Measurements from ENCODE around the gene EXOC7.
A peak's percentile ranks its signal among the peaks of the same experiment; 100 is the strongest.

The EXOC7 gene, protein sequence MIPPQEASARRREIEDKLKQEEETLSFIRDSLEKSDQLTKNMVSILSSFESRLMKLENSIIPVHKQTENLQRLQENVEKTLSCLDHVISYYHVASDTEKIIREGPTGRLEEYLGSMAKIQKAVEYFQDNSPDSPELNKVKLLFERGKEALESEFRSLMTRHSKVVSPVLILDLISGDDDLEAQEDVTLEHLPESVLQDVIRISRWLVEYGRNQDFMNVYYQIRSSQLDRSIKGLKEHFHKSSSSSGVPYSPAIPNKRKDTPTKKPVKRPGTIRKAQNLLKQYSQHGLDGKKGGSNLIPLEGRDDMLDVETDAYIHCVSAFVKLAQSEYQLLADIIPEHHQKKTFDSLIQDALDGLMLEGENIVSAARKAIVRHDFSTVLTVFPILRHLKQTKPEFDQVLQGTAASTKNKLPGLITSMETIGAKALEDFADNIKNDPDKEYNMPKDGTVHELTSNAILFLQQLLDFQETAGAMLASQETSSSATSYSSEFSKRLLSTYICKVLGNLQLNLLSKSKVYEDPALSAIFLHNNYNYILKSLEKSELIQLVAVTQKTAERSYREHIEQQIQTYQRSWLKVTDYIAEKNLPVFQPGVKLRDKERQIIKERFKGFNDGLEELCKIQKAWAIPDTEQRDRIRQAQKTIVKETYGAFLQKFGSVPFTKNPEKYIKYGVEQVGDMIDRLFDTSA

DNA sequence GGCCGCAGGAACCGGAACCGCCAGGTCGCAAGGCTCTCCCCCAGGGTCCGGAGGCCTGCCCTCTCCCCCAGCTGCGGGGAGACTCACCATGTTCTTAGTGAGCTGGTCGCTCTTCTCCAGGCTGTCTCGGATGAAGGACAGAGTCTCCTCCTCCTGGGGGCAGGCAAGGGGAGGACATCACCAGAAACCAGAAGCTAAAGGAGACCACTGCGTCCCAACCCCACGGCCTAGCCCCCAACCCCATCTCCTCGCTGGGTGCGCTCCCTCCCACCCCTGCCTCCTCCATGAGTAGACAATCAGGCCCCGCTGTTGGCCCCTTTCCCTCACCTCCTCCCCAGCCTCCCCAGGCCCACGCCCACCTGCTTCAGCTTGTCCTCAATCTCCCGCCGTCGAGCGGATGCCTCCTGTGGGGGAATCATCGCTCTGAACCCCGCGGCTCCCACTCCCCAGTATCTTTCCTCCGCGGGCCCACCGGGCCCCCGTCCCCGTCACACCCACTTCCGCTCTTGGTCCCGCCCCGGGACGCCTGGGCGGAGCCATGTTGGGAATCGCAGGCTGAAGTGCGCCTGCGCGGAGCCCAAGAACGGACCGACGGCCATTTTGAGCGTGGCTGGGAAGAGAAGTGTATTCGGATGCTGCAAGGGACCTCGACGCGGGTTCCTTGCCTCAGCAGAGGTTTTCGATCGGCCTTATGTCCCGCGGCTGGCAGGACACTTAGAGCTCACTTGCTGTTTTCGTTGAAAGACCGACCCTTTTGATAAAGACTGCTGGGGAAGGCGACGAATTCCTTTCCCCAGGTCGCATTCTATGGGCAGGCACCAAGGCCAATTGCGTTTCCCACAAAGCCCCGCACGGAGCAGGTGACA is at the start of gene EXOC7:
Gene EXOC7, minus strand, starts transcription at position 514 of the 866 bp plus-strand sequence. Its CDS starts 95 bp downstream, at position 419.
- H3K27ac ChIP-seq, result peak within 1 kb of the TSS; percentile 50 to 95 (median 87)
- H3K4me3 ChIP-seq, result peak within 1 kb of the TSS; percentile 61 to 87 (median 74)

DNA sequence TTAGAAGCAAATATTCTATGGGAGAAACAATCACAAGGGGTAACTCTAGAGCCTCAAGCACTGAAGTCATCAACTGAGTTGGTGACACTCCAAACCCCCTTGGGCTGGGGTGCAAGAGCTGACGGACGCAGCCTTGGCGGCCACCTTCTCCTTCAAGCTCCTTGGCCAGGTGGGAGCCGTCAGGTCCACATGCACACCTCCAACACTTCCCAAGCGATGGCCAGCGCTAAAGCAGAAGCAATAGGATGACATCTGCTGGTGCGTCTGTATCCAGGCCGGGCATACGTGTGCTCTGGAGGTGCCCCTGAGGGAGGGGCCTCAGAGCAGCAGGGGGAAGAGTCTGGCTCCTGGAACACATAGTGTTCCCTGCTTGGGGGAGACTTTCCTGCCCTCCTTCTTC is 49.6 kb upstream of the EXOC7 start:
- Histone ChIP-seq H3K4me3 (no peak overlapping the region), H3K27ac (no peak overlapping the region)

DNA sequence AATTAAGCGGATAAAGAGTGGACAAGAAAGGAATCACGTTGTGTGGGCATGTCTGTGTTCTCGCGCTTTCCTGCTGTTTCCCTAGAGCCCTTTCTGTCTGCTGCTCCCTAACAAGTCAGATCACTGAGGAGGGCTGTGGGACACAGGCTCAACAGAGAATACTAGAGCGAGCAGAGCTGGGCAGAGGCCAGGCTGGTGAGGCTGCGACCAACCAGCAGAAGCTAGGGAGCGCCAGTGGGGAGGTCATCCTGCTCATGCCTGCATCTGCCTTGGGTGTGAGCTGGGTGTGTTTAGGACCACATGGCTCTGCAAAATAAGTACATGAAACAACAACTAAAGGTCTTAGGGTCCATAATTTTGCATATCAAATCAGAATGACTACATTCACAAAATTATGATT is 49.0 kb upstream of the EXOC7 start:
- H3K27ac ChIP-seq, result no peak overlapping the region
- no peak overlapping the region for H3K4me3 ChIP-seq

DNA sequence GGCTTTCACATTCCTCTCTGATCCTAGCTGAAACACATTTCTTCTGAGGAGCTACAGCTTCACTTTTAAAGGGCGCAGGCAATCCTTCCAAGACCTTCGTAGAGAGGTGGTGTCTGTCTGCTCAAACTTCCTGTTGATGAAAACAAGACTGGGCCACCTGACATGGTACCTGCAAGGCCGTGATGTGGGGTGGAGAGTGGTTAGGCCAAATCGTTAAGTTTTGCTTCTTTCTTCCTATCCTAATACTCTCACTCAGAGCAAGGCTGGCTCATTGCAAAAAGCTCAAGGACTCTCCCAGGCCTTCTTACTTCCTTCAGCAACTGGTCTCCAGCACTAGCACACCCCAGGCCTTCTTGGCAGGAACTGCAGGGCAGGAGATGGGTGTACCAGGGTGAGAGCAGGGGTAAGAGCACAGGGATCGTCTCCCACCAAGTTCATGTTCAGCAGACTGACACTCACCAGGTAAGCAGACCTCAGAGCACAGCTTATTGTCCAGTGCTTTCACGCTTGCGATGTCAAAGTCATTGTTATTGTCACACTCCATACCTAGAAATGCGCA is 48.4 kb upstream of the EXOC7 start:
- Histone ChIP-seq H3K4me3 (no peak overlapping the region), H3K27ac (peak overlapping the region in 4 of 21 experiments; percentile 26 to 51 (median 34))

DNA sequence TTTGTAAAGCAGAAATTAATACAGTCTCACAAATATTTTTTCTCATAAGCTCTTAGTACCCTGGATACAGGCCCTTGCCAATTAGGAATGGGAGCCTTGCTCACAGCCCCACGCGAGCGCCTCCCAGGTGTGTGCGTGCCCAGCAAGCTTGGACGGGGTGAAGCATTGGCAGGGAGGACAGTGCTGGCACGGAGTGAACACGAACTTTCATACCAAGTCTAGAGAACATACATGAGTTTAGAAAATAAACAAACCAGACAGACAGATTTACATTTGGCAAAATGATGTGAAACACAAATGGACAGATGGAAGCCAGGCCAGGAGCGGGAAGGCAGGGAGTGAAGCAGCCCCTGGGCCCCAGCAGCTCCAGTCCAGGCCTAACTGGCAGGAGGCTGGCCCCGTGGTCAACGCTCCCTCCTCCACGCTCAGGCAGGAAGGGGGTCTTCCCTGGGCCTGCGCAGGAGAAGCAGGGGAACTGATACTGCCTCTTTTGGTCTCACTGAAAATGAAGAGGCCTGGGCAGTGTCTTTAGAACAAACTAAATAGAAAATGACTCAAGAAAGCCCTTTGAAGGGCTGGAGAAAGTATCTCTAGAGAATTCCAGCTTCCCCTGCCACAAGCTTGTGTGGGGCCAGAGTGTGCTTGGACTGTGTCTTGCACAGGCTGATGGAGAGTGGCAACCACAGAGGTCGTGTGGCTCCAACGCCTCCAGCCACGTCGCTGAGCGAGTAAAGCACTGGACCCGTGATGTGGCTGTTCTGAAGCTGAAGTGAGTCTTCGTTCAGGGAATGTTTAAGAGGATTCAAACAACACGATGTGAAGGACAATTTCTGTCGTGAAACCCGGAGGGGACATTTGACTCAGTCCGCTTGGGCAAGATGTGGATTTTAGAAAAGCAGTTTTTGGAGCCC is 47.4 kb upstream of the EXOC7 start:
- H3K4me3 ChIP-seq, result no peak overlapping the region

DNA sequence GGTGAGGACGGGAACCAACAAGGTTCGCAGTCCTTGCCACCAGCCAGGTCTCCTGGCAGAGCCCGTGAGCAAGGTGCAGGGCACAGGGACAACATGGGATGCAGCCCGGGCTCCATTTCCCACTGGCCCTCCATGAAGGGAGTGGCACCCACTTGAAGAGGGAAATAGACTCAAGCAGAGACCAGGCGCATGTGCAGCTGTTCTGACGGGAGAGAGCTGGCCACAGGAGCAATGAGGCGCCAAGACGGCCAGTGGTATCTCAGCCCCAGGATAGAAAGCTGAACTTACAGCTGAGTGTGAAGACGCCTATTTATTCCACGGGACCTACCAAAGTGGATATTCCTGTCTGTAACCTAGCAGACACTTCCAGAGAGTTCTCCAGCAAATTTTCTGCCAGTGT is 45.6 kb upstream of the EXOC7 start:
- Histone ChIP-seq H3K27ac (no peak overlapping the region), H3K4me3 (no peak overlapping the region)

More for the DNA sequence above, 47.4 kb upstream of the EXOC7 start:
- H3K27ac ChIP-seq, result peak overlapping the region in 1 of 21 experiments; percentile 26

DNA sequence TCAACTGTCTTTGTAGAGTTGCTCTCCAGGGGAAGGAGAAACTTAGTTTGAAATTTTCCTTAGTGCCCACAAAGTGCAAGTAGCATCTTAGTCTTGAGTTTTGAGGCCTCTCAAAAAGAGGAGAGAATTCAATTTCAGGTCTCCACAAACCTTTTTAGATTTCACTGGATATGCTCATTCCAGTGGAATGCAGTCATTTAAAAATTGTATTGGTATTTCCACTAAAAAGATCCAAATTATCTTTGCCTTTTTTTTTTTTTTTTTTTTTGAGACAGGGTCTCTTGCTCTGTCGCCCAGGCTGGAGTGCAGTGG is 44.4 kb upstream of the EXOC7 start:
- no peak overlapping the region for H3K27ac ChIP-seq
- no peak overlapping the region for H3K4me3 ChIP-seq

DNA sequence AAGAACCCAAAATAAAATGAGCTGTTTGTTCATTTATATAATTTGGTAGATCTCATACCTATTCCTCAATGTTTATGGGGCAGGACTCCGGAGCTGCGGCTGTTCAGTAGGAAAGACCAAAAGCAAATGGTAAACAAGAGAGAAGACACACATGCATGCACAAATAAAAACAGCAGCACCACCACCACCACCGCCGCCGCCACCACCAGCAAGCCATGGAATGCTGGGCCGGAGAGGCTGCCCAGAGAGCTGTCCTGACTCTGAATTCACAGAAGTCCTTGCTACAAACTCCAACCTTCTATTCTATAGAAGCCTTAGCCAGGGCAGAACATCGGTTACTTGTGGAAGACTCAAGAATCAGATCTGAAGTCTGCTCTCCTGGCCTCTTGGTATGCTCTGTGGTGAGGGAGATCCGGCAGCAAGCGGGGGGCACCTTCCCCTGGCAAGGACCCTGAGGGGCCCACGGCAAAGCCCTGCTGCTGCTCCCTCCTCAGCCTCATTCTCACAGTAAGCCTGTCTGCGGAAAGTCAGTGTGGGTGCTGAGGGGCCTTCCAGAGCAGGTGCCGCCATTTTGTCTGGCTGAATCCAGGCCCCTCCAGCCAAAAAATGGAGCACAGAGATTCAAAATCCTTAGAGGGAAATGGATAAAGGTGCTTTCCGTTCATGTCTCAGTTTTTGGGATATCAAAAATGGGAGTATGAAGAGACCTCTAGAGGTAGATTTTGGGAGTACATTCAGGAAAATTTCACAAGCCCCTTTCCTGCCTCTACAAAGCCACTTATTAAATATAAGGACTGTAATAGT is 43.8 kb upstream of the EXOC7 start:
- Histone ChIP-seq H3K27ac (no peak overlapping the region), H3K4me3 (no peak overlapping the region)

DNA sequence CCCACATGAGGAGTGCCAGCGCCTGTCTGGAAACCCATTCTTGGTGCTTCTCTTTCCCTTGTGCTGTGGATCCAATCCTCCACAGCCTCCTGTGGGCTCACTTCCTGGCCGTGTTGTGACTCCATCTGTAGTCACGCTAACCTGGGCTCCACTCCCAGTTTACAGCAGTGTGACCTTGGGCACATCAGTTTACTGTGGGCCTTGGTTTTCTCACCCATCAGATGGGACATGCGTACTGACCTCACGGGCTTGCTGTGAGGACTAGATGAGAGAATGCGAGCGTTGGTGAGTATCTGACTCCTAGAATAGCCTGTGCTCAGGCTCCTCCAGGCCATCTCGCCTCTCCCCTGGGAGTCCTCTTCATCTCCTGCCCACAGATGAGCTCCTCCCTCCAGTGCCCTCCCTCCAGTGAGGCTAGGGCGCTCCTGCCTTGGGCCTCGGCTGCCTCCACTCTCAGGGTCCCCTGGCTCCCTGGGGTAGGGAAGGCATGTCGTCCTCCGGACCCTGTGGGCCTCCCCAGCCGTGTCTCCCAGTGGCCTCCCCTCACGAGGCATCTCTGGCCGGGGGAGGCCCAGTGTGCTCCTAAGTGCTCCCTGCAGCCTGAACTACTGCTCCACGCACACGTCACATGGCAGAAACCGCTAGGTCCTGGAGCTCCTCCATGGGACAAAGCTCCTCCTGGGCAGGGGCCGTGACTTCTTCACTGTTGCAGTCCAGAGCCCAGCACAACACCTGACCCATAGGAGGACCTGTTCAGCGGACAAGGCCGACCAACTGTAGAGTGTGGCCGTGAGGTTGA is 42.7 kb upstream of the EXOC7 start:
- peak overlapping the region in 17 of 21 experiments; percentile 44 to 95 (median 74) for H3K27ac ChIP-seq
- H3K4me3 ChIP-seq, result no peak overlapping the region

DNA sequence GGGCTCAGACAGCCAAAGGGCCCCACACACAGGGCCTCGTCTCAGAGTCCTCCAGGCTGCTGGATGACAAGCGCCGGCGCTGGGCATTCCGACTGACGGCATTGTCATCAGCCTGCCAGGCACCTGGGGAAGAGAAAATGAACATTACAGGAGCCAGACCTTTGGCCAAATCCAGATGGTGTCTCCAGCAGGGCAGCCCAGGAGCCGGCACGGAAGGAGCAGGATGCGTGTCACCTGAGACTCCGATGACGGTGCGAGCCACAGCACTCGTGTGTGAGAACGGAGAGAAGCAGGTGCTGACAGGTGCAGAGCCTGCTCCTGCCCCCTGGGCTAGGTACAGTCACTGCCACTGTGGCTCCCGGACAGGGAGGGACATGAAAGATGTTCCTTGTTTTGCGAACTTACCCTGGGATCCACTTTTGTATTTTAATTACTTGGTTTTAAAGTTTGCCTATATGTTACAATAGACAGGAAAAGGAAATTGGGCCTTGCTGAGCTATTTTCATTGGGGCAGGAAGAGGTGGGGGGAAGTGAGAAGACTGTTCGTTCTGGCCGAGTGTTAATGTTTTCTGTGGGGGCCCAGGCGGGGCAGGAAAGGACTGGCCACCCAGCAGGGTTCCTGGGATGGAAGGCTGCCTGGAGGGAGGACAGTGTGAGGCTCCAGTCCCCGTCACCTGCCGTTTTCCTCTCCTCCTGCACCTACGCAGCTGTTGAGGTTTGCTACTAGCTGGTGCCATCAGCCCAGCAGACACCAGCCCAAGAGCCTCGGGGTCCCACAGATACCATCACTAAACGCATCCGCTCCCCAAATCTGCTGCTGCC is 41.9 kb upstream of the EXOC7 start:
- H3K4me3 ChIP-seq, result no peak overlapping the region
- peak overlapping the region in 18 of 21 experiments; percentile 40 to 95 (median 73) for H3K27ac ChIP-seq

DNA sequence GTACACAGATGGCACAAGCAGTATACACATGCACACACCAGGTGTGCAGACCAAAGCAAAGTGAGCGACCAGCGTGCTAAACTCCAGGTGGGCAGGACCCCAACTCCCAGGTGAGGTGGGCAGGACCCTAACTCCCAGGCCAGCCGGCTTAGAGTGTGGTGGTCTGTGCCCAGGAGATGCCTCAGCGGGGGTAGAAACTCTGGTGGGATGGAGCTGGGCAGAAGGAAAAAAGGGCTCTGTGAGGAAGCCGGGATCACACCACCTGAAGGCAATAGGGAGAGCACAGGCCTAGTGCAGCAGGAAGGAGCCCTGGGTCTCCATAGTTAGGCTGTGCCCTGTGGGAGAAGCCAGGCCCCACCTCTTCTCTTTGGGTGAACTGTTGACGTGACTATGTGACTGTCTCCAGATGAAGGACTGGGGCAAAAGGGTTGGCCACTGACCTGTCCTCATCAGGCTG is 39.0 kb upstream of the EXOC7 start:
- Histone ChIP-seq H3K27ac (no peak overlapping the region), H3K4me3 (no peak overlapping the region)

DNA sequence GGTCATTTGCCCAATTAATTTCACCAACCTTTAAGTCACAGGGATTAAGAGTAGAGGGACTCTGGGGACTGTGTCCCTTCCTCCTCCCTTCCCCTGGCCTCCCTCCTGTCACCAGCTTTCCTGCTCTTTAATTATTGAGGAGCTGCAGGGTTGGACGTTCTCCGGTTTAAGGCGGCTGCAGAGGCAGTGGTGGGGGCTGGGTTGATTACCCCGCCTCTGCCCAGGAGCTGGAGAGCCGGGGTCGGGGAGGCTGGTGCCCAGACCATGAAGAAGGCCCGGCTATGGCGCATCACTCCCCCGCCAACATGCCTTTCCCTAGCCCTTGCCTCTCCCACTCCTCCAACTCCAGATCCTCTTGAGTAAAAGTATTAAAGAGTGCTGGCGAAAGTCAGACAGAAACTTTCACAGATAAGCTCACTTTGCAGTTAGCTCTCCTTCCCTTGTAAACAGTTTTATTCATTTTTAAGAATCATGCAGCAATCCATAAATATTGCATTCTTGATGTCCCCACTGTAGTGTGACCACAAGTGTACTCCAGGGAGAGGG is 38.5 kb upstream of the EXOC7 start:
- Histone ChIP-seq H3K4me3 (no peak overlapping the region), H3K27ac (no peak overlapping the region)

DNA sequence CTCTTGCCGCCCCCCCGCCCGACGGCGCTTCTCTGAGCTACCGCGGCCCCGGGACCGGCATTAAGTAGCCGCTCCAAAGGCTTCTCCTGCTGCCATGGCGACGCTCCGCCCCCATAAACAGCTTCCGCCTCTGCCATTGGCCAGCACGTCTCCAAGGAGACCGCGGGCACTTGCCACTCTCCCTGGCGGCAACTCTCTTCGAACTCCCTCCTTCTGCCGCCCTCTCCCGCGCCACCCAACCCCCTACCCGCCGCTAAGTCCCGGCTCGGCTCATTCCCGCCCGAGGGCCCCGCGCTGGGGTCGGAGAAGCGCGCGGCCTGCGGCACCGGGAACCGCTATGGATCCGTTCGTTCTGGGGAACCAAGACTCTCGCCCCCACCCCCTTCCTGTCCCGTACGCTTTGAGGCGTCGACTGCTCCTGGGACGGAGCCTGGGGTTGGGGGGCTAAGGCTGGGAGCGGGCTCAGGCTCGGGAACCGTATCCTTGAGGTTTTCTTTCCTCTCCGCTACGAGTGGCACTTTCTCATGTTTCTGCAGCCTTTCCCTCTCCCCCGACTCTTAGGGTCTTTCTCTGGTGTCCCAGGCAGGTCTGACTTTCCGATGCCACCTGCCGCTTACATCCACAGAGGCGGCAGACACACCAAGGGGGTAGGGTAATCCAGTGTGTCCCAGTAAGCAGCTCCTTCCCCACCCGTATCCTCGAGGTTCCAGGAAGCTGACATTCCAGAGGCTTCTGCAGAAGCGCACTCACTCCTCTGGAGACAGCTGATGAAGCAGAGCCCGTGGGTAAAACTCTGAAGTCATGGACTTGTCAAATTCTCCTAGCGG is 37.8 kb upstream of the EXOC7 start, which contains the start of gene FOXJ1:
Gene FOXJ1, minus strand, starts transcription at position 34 of the 827 bp plus-strand sequence. CDS start 850 bp downstream, outside the sequence.
- Histone ChIP-seq H3K4me3 (peak within 1 kb of the TSS; percentile 12 to 46 (median 34)), H3K27ac (no peak within 1 kb of the TSS)

DNA sequence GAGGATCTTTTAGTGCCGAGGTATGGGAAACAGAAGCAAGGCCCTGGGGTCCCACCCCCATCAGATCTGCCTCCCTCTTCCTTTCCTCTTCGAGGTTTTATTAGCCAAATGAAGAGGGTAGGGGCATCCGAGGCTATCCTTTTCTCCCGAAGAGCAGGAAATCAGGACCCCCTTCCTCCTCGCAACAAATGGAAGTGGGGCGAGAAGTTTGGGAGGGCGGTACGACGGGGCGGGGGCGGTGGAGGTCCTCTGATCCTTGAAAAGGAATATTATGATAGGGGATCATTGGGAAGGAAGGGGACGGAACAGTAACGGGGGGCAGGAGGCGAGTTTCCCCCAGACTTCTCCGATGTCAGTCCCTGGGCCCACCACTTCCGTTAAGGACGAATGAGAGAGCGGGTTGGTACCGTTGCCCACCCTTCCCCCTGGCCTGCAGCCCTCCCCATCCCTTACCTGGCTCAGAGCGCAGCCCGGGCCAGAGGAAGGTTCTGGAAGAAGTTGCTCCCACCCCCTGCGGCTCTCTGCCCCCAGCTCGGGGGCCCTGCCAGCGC is 37.1 kb upstream of the EXOC7 start:
- H3K27ac ChIP-seq, result no peak overlapping the region

More for the DNA sequence above, 37.1 kb upstream of the EXOC7 start:
- H3K4me3 ChIP-seq, result peak overlapping the region; percentile 12 to 46 (median 34)
